Smooth muscle cell (in vitro differentiated cells): ENCODE measurements around the gene MED13L. TPM values are rescaled to one million over a fixed set of nuclear protein-coding genes. Genes with fewer than 3 reads are reported as not detected.

Source experiments
- DNase-seq: peaks from one replicate; lab custom pipeline; 2025; ENCODE audit not compliant: unreplicated experiment; lab: John Stamatoyannopoulos, UW
- H2AFZ ChIP-seq: fragments of 200-600 bp; sonication (generic); 2 replicates; pipeline ENCODE4 v1.6.0; 2016; ENCODE audit warnings: antibody characterized with exemption, low read depth, mild to moderate bottlenecking
- H3F3A ChIP-seq: fragments of 200-600 bp; sonication (generic); 2 replicates; pipeline ENCODE4 v1.6.0; 2017; ENCODE audit warnings: antibody characterized with exemption, low read depth
- H3K27ac ChIP-seq: fragments of 200-600 bp; sonication (generic); 2 replicates; pipeline ENCODE4 v1.5.1; 2016; ENCODE audit warnings: low read depth, mild to moderate bottlenecking
- H3K27me3 ChIP-seq: fragments of 200-600 bp; sonication (generic); 2 replicates; pipeline ENCODE4 v1.6.1; 2016; ENCODE audit warnings: low read depth, mild to moderate bottlenecking
- H3K36me3 ChIP-seq: fragments of 200-600 bp; sonication (generic); 2 replicates; pipeline ENCODE4 v1.5.1; 2016; ENCODE audit warnings: low read depth
- H3K4me1 ChIP-seq: fragments of 200-600 bp; sonication (generic); 2 replicates; pipeline ENCODE4 v1.5.1; 2016; ENCODE audit warnings: low read depth
- H3K4me2 ChIP-seq: fragments of 200-600 bp; sonication (generic); 2 replicates; pipeline ENCODE4 v1.6.0; 2016; ENCODE audit warnings: mild to moderate bottlenecking
- H3K4me3 ChIP-seq: fragments of 200-600 bp; sonication (generic); 2 replicates; pipeline ENCODE4 v1.5.1; 2016; ENCODE audit warnings: mild to moderate bottlenecking
- H3K79me2 ChIP-seq: fragments of 200-600 bp; sonication (generic); 2 replicates; pipeline ENCODE4 v1.6.0; 2016; ENCODE audit warnings: low read depth, mild to moderate bottlenecking
- H3K9ac ChIP-seq: fragments of 200-600 bp; sonication (generic); 2 replicates; pipeline ENCODE4 v1.6.0; 2016; ENCODE audit warnings: low read depth
- H3K9me3 ChIP-seq: fragments of 200-600 bp; sonication (generic); replicated peaks from 2 replicates; pipeline ENCODE4 v1.5.1; 2016; ENCODE audit warnings: low read depth
- H4K20me1 ChIP-seq: fragments of 200-600 bp; sonication (generic); 2 replicates; pipeline ENCODE4 v1.6.0; 2016; ENCODE audit warnings: low read depth
- WGBS: methylation state at CpG from one replicate; pipeline ENCODE4 v1.1.7; 2016; ENCODE audit warnings: low lambda C conversion rate; 5-methylcytosine and 5-hydroxymethylcytosine counted together
- polyA plus RNA-seq: library from polyadenylated mRNA; unstranded; fragments of >200 nt; fragmentation: Nextera tagmentation; extraction: Ambion mirVana; gene quantifications from 2 replicates; pipeline ENCODE4 v1.2.1, GENCODE V29; 2016
- total RNA-seq: library from RNA; depleted of rRNA; stranded (reverse); fragments of >200 nt; gene quantifications from 2 replicates; pipeline ENCODE4 v1.2.3, GENCODE V29; 2014
- TF ChIP-seq, protein P1 (sequence below): fragments of 200-600 bp; sonication (generic); IDR thresholded peaks from 2 replicates; pipeline ENCODE4 v1.5.1; 2017; ENCODE audit warnings: borderline replicate concordance, mild to moderate bottlenecking, antibody characterized with exemption; ENCODE audit not compliant: insufficient read depth, poor library complexity, severe bottlenecking

Gene MED13L
- total and polyA plus RNA-seq, 2 experiments from 2014 or later: 13.2 to 74.3 TPM

DNA sequence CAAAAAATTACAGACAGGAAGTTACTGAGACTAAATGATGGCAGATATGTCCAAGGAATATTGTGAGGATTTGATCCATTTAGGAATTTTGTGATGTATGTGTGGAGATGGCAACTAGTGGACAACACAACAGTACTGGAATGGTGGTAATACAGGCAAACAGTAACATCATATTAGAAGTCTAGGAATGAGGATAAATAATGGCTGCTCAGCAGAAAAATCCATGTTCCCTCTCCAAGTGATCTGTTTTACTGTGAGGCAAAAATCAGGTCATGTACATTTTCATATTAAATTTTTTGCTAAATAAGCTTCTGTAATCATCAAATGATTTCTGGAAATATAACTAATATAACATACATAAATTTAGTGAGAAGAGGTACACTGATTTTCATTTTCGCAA is 108.4 kb downstream of the MED13L start:
- TF ChIP-seq, protein P1, sequence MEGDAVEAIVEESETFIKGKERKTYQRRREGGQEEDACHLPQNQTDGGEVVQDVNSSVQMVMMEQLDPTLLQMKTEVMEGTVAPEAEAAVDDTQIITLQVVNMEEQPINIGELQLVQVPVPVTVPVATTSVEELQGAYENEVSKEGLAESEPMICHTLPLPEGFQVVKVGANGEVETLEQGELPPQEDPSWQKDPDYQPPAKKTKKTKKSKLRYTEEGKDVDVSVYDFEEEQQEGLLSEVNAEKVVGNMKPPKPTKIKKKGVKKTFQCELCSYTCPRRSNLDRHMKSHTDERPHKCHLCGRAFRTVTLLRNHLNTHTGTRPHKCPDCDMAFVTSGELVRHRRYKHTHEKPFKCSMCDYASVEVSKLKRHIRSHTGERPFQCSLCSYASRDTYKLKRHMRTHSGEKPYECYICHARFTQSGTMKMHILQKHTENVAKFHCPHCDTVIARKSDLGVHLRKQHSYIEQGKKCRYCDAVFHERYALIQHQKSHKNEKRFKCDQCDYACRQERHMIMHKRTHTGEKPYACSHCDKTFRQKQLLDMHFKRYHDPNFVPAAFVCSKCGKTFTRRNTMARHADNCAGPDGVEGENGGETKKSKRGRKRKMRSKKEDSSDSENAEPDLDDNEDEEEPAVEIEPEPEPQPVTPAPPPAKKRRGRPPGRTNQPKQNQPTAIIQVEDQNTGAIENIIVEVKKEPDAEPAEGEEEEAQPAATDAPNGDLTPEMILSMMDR: no peak
- Histone ChIP-seq H3K36me3 (no peaks in the 10 kb centered on the region), H3K4me2 (peak overlapping the region; percentile 19), H3K4me1 (peaks cover 26% of the 10 kb centered on the region), H2AFZ (no peak overlapping the region), H3K4me3 (no peak overlapping the region), H4K20me1 (peaks cover 87% of the 10 kb centered on the region), H3K27me3 (no peaks in the 10 kb centered on the region), H3F3A (peaks cover 6% of the 10 kb centered on the region), H3K9ac (no peak overlapping the region), H3K9me3 (no peaks in the 10 kb centered on the region), H3K79me2 (peaks cover 85% of the 10 kb centered on the region), H3K27ac (peak overlapping the region; percentile 65)
- WGBS: 97% methylated on average over 1 of the region's 1 CpG
- DNase-seq: no peak

- no peak for DNase-seq
- Histone ChIP-seq H3K9ac (no peak overlapping the region), H3K4me2 (no peak overlapping the region), H4K20me1 (peaks cover 83% of the 10 kb centered on the region), H3K27ac (peak overlapping the region; percentile 94), H3F3A (peaks cover 6% of the 10 kb centered on the region), H3K79me2 (peaks cover 89% of the 10 kb centered on the region), H2AFZ (no peak overlapping the region), H3K9me3 (no peaks in the 10 kb centered on the region), H3K4me3 (no peak overlapping the region), H3K4me1 (peaks cover 39% of the 10 kb centered on the region), H3K27me3 (no peaks in the 10 kb centered on the region), H3K36me3 (no peaks in the 10 kb centered on the region)
- TF ChIP-seq, protein P1: no peak
- 84% methylated on average over 5 of the region's 5 CpGs for WGBS
These were observed 111.2 kb downstream of the MED13L start for GRCh38 chr12:116166306-116166705.

- Histone ChIP-seq H3K27ac (peak overlapping the region; percentile 94), H3F3A (peaks cover 6% of the 10 kb centered on the region), H2AFZ (no peak overlapping the region), H3K4me3 (peak overlapping the region; percentile 2), H4K20me1 (peaks cover 79% of the 10 kb centered on the region), H3K79me2 (peaks cover 89% of the 10 kb centered on the region), H3K36me3 (no peaks in the 10 kb centered on the region), H3K27me3 (no peaks in the 10 kb centered on the region), H3K4me1 (peaks cover 46% of the 10 kb centered on the region), H3K9me3 (no peaks in the 10 kb centered on the region), H3K4me2 (peak overlapping the region; percentile 73), H3K9ac (peak overlapping the region; percentile 80)
- TF ChIP-seq, protein P1: no peak
- WGBS: 25% methylated on average over 4 of the region's 4 CpGs
- DNase-seq: no peak
These were observed 112.5 kb downstream of the MED13L start for GRCh38 chr12:116165036-116165425.

DNA sequence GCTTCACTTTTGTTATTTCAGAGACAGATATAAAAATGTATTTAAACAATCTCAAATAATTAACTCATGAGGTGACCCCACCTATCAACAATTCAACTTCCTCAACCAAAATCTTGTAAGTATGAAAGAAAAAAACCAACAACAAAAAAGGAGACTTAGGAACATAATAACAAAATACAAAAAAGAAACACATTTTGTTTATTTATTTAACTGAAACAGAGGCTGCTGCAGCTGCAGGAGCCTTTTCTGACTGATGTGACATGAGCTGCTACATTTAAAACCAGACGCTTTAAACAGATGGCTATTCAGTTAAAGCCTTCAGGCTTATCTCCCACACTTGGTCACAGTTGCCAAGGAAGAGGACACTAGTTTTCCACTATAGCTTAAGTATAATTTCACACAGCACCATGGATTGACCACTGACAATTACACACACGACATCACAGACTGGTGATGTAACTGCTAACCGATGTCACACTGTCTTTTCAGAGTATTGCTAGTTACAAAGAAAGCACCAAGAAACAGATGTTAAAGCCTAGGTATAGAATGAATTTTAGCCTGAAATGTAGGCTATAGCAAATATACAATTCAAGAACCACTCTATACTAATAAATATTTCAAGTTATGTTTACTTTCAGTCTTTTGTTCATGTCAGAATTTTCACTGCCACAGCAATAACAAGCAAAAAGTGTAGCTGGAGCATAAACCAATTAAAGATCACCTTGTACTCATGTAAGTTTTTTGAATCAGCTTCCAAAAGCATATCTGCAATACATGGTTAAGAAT is 113.0 kb downstream of the MED13L start:
- Histone ChIP-seq H3K36me3 (no peaks in the 10 kb centered on the region), H2AFZ (no peak overlapping the region), H3K27me3 (no peaks in the 10 kb centered on the region), H3K9ac (peak overlapping the region; percentile 80), H3K27ac (peak overlapping the region; percentile 94), H3K4me1 (peaks cover 52% of the 10 kb centered on the region), H3K4me3 (peak overlapping the region; percentile 2), H3K79me2 (peaks cover 89% of the 10 kb centered on the region), H3K9me3 (no peaks in the 10 kb centered on the region), H4K20me1 (peaks cover 73% of the 10 kb centered on the region), H3F3A (peaks cover 9% of the 10 kb centered on the region), H3K4me2 (peak overlapping the region; percentile 73)
- DNase-seq: no peak
- TF ChIP-seq, protein P1: no peak
- 5% methylated on average over 3 of the region's 3 CpGs for WGBS
